Fibroblast of skin of abdomen (primary cell): ENCODE results near the gene HRCT1.
"Not testable (repeated sequence)": the region's sequence is repeated elsewhere in the genome, so short reads cannot be mapped to it uniquely, and the experiment has no call there.

Experiments used
- DNase-seq: peaks from one replicate; pipeline ENCODE4 v3.0.0-alpha.2; 2013

HRCT1 gene

GRCh38 chr9:35919212-35920008 is 13.4 kb downstream of the HRCT1 start:
- no peak for DNase-seq

- no peak for DNase-seq
These were observed 14.1 kb downstream of the HRCT1 start for GRCh38 chr9:35920051-35920620.

GRCh38 chr9:35923598-35923926 is 17.6 kb downstream of the HRCT1 start:
- no peak for DNase-seq

- DNase-seq: peak; percentile 97
These were observed 18.1 kb downstream of the HRCT1 start for GRCh38 chr9:35923927-35924763.

DNA sequence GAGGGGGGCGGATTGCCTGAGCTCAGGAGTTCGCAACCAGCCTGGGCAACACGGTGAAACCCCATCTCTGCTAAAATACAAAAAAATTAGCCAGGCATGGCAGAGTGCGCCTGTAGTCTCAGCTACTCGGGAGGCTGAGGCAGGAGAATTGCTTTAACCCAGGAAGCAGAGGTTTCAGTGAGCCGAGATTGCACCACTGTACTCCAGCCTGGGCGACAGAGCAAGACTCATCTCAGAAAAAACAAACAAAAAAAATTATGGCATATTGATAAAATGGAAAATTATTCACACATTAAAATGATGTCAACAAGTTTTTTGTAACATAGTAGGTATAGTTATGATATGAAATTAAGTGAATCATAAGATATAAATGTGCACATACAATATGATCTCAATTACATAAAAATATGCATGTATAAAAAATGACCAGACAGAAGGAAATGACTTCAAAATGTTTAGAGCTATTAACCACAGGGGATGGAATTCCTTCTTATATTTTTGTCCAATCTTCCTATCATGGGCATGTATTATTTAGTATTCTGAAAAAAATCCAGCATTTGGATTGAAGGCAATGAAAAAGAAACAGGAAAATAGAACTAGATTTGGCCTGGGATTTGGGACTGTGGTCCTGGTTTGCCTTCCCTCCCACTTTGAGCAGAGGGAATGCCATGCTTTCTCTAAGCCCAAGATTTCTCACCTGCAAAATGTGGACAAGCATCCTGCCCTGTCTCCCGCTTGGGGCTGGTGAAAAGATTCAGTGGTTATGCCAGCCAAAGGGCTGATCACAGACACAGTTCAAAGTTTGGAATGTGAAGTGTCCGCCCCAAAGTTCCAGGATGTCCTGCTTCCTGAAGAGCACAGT is 22.8 kb downstream of the HRCT1 start:
- peak; percentile 68 for DNase-seq

DNA sequence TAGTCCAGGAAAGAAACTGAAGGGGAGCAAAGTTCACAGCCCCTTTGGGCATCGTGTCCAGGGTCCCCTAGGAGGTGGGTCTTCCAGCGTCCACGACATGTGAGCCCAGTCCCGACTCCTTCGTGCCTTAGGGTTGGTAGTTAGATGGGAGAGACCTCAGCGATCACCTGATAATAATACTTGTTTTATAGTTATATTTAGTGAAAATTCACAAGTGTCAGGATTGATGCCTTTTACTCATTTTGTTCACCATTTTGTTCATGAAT is 23.4 kb downstream of the HRCT1 start:
- no peak for DNase-seq

GRCh38 chr9:35930521-35930920 is 24.5 kb downstream of the HRCT1 start:
- no peak for DNase-seq

DNA sequence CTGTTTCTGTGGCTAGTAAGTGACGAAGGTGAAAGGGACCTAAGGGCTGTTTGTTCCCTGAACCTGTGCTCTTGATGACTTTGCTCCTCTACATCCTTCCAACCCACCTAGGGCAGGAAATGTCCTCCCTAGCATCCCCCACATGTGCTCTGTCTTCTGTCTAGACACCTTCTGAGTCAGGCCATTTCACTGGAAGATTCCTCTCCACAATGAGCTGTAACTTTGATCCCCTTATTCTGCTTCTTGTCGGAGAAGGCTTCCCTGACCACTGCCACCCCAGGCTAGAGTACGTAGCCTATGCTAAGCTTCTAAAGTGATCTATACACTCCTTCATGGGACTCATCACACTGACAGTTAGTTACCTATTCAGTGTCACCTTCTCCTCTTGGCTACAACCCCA is 25.0 kb downstream of the HRCT1 start:
- DNase-seq: peak; percentile 57

- no peak for DNase-seq
These were observed 26.7 kb downstream of the HRCT1 start for GRCh38 chr9:35932735-35933134.

DNA sequence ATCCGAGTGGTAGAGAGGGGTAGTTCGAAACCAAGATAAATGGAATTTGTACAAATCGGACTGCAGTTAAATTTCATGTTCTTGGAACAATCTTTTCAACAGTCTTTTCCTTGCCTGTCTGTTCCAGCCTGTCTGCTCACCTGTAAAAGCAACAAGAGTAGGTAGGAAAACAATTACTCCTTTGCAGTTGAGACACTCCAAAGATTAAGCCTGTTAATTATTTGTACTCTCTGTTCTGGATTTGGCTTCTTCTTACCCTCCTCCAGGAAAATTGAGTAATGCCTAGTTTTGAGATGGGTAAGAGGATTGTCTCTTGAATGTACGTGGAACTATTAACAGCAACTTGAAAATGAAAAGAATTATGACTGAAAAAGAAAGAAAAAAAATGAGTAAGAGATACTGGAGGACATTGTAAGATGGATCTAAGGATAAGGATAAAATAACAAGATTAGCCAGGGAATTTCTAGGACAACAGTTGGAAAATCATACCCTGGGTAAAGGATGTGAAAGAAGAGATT is 27.6 kb downstream of the HRCT1 start:
- DNase-seq: no peak

GRCh38 chr9:35934069-35934468 is 28.1 kb downstream of the HRCT1 start:
- not testable (repeated sequence) for DNase-seq

GRCh38 chr9:35935261-35935660 is 29.3 kb downstream of the HRCT1 start:
- DNase-seq: no peak

DNA sequence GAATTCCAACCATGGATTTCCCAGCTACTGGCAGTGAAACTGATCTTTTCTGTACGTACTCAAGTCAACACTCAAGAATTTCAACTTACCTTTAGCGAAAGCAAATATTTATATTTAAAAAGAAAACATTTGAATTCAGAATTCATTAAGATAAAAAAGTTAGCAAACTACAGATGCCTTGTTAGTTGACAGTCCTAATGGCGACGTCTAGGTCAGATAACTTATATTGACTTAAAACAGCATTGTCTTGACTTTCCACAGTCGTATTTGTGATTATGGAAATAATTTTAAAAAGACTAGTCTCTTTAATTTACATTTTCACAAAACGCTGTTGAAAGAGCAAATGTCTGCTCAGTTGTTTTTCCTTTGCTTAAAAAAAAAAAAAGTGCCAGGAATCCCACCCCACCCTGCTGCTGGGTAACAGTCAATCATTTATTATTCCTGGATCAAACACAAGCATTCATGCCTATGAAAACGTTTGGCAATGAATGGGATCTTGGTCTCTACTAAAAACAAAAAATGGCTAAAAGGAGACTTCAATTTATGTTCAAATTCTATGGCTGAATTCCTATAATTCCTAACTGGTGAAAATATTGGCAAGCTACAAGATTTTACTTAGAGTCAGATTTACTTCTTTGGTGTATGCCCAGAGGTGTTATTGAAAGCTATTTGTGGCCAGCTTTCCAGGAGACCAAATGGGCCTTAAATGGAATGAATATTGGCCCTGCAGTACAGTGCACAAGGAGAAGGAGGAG is 29.9 kb downstream of the HRCT1 start:
- peak; percentile 95 for DNase-seq

DNA sequence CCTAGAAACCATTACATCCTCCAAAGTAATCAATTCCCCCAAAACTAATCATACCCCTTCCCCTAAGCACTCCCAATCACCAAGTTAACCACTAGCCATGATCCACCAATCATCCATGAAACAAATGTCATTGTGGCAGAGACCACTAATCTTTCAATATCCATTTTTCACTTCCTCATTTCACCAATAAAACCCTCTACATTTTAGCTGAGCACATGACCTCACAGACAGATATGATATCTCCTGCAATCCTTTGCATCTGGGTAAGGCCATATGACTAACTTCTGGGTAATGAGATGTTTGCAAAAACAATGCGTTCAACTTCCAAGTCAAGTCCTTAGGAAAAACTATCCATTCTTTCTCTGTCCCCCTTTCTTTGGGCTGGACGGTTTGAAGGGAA is 31.2 kb downstream of the HRCT1 start:
- peak; percentile 43 for DNase-seq

DNA sequence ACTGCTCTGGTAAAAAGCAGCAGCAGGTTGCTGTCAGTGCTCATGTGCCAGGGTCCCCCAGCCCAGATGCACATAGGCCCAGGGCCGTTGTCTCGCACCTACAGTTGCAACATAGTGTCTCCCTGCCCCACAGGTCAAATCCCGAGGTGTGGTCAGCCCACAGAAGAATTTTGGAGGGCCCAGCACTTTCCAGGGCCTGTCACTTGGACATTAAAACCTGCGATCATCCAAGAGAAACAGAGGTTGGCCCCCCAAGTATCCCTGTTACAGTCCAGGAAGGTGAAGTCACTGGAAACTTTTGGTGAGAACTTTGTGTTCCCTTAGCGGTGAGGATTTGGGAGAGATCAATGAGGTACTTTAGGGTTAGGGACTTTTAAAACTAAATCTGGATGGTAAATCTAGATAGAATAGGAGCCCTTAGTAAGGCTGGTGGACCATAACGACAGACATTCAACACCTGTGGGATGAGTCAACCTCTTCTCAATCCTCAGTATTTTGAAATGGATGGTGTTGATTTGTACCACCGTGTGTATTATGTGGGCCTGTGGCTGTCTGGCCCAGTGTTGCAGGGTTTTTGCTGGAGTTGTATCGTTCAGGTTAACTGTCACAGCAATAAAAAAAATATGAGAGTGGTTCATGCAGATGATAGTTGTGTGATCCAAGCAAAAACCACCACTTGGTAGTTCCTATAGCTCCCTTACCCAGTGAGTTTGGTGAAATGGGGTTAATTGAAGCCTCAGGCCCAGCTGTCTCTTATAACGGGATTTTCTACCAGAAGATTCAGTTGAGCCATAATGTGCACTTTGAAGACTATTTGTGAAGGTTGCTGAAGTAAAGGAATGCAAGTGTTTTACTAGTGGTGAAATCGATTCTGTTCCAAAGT is 32.7 kb downstream of the HRCT1 start:
- no peak for DNase-seq

DNA sequence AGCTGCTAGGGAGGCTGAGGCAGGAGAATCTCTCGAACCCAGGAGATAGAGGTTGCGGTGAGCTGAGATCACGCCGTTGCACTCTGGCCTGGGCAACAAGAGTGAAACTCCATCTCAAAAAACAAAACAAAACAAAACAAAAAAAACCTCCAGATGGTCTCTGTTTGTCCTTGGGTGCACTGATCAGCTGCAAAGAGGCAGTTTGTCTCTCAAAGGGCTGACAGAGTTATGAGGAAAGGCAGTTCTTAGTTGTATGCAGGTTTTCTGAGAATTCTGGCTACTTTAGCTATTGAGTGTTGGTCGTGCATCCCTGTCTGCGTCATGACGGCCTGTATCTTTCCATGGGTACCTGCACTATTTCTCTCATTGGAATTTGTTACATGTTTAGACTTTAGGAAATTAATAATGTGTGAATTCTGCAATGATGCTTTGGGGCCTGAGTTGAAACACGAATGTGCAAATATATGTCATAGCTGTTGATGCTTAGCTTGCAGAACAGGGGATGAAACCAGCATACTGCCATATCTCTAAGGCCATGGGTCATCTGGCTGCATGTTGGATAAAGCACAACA is 33.8 kb downstream of the HRCT1 start:
- no peak for DNase-seq

GRCh38 chr9:35940458-35941407 is 34.7 kb downstream of the HRCT1 start:
- DNase-seq: no peak

DNA sequence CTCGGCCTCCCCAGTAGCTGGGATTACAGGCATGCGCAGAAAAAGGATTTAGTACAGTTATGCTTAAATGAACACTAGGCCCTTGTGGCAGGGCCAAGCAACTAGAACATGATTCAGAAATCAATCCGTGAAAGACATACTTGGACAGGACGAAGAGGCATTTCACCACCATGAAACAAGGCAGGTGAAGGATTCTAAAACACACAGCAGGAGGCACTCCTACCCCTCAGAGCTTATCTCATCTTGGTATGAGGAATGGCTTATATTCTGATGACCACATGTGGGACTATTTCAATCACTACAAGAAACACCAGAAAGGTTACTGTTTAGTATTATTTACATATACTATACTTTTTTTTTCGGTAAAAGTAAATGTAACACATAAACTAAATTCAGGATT is 36.3 kb downstream of the HRCT1 start:
- no peak for DNase-seq

DNA sequence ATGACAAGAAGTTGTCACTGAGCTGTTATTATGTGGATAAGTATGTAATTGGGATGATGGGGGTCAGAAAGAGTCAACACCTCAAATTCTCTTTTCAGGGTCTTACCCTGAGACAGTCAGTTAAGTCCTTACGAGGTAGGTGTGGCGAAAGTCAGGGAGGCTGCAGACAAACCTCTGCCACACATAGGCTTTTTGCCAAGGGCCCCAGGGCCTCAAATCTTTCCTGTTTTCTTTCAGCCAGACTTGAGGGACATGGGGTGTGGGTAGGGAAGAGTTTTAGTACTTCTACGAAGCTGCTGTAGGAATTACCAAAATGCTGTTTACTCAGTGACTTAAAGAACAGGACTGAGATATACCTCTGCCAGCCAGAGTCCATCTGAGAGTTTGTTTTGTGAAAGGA is 38.2 kb downstream of the HRCT1 start:
- no peak for DNase-seq
